ENCODE data around the gene COL19A1. TPM values are rescaled to one million over a fixed set of nuclear protein-coding genes. Genes with fewer than 3 reads are reported as not detected.

COL19A1 gene
- polyA plus RNA-seq, 1 of the 3 experiments (the other 2 are of a cell fraction), result 0.15 TPM

DNA sequence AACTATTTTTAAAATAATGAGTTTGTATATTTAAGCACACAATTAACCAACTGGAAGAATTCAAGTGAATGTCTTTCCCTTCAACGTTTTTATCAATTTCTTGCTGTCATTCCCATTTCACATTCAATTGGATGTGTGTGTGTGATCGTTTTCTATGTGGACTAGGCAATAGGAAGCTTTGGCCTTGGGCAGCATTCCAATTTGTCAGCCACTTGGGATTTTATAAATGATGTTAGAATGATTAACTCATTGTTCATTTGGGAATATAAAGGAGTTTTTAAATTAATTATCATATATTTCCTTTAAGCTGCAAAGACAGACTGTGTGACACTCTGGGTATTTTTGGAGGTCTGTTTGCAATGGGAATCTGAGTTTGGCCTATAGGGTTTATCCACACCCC is 274.1 kb downstream of the COL19A1 start:
- Histone ChIP-seq H3K9ac (no peak overlapping the region), H2AFZ (ENCODE audit: low read depth) (no peak overlapping the region), H3K27ac (ENCODE audit: low read depth in 2 of 2, low read length in 1 of 2) (no peak overlapping the region), H3K4me2 (no peak overlapping the region), H3K4me3 (ENCODE audit: low read depth in 2 of 2, low read length in 1 of 2) (no peak overlapping the region), H3K4me1 (ENCODE audit: control insufficient read depth in 1 of 2, insufficient read depth in 2 of 2, low read depth in 1 of 2, low read length in 1 of 2) (no peaks in the 10 kb centered on the region), H3K79me2 (ENCODE audit: insufficient read depth) (no peaks in the 10 kb centered on the region), H4K20me1 (ENCODE audit: insufficient read depth) (no peaks in the 10 kb centered on the region), H3F3A (replicated peaks; ENCODE audit: insufficient read depth) (no peaks in the 10 kb centered on the region), H3K9me2 (no peaks in the 10 kb centered on the region), H3K27me3 (ENCODE audit: insufficient read depth) (no peaks in the 10 kb centered on the region), H3K9me3 (no peaks in the 10 kb centered on the region), H3K36me3 (replicated peaks in 1 of 2; ENCODE audit: control insufficient read depth in 1 of 2, insufficient read depth in 2 of 2, low read length in 1 of 2) (no peaks in the 10 kb centered on the region)
- ChIA-PET POLR2A (no interaction called here), CTCF (no interaction called here)
- 29% methylated on average over 2 of the region's 2 CpGs for WGBS (ENCODE audit: low lambda C conversion rate)
- TF ChIP-seq SMC3 (IDR thresholded peaks at IDR 0.05; ENCODE audit: low read depth, low read length), result no peak
- no peak for TF ChIP-seq FOXJ3 (CRISPR knock-in tag; IDR thresholded peaks at IDR 0.05)
- TF ChIP-seq, protein P1, sequence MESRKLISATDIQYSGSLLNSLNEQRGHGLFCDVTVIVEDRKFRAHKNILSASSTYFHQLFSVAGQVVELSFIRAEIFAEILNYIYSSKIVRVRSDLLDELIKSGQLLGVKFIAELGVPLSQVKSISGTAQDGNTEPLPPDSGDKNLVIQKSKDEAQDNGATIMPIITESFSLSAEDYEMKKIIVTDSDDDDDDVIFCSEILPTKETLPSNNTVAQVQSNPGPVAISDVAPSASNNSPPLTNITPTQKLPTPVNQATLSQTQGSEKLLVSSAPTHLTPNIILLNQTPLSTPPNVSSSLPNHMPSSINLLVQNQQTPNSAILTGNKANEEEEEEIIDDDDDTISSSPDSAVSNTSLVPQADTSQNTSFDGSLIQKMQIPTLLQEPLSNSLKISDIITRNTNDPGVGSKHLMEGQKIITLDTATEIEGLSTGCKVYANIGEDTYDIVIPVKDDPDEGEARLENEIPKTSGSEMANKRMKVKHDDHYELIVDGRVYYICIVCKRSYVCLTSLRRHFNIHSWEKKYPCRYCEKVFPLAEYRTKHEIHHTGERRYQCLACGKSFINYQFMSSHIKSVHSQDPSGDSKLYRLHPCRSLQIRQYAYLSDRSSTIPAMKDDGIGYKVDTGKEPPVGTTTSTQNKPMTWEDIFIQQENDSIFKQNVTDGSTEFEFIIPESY (IDR thresholded peaks at IDR 0.05; ENCODE audit: borderline replicate concordance, low read depth), result no peak
- TF ChIP-seq MXI1 (IDR thresholded peaks at IDR 0.05; ENCODE audit: low read depth, low read length), result no peak
- no peak for TF ChIP-seq RCOR1 (IDR thresholded peaks at IDR 0.05; ENCODE audit: low read length)
- no peak for TF ChIP-seq JUND (IDR thresholded peaks at IDR 0.05)
- no peak for TF ChIP-seq NFIC (IDR thresholded peaks at IDR 0.05; ENCODE audit: borderline replicate concordance)
- TF ChIP-seq, protein P2, sequence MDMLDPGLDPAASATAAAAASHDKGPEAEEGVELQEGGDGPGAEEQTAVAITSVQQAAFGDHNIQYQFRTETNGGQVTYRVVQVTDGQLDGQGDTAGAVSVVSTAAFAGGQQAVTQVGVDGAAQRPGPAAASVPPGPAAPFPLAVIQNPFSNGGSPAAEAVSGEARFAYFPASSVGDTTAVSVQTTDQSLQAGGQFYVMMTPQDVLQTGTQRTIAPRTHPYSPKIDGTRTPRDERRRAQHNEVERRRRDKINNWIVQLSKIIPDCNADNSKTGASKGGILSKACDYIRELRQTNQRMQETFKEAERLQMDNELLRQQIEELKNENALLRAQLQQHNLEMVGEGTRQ (IDR thresholded peaks at IDR 0.05; ENCODE audit: borderline replicate concordance, low read depth, low read length), result no peak
- no peak for TF ChIP-seq CHD2 (IDR thresholded peaks at IDR 0.05; ENCODE audit: low read length, partially characterized antibody)
- TF ChIP-seq GATA2 (CRISPR knock-in tag; IDR thresholded peaks at IDR 0.05), result no peak
- TF ChIP-seq TEAD4 (IDR thresholded peaks at IDR 0.05; ENCODE audit: borderline replicate concordance, insufficient read depth), result no peak
- TF ChIP-seq, protein P3, sequence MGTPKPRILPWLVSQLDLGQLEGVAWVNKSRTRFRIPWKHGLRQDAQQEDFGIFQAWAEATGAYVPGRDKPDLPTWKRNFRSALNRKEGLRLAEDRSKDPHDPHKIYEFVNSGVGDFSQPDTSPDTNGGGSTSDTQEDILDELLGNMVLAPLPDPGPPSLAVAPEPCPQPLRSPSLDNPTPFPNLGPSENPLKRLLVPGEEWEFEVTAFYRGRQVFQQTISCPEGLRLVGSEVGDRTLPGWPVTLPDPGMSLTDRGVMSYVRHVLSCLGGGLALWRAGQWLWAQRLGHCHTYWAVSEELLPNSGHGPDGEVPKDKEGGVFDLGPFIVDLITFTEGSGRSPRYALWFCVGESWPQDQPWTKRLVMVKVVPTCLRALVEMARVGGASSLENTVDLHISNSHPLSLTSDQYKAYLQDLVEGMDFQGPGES (IDR thresholded peaks at IDR 0.05; ENCODE audit: low read depth, low read length), result no peak
- no peak for TF ChIP-seq RFX5 (IDR thresholded peaks at IDR 0.05; ENCODE audit: low read length)
- TF ChIP-seq, protein P4, sequence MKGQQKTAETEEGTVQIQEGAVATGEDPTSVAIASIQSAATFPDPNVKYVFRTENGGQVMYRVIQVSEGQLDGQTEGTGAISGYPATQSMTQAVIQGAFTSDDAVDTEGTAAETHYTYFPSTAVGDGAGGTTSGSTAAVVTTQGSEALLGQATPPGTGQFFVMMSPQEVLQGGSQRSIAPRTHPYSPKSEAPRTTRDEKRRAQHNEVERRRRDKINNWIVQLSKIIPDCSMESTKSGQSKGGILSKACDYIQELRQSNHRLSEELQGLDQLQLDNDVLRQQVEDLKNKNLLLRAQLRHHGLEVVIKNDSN (IDR thresholded peaks at IDR 0.05; ENCODE audit: borderline replicate concordance, low read depth), result no peak
- no peak for TF ChIP-seq MEF2A (IDR thresholded peaks at IDR 0.05; ENCODE audit: borderline replicate concordance, low read depth)
- TF ChIP-seq FOXM1 (IDR thresholded peaks at IDR 0.05; ENCODE audit: low read depth), result no peak
- no peak for TF ChIP-seq RXRA (IDR thresholded peaks at IDR 0.05; ENCODE audit: borderline replicate concordance, low read depth)
- TF ChIP-seq, protein P5, sequence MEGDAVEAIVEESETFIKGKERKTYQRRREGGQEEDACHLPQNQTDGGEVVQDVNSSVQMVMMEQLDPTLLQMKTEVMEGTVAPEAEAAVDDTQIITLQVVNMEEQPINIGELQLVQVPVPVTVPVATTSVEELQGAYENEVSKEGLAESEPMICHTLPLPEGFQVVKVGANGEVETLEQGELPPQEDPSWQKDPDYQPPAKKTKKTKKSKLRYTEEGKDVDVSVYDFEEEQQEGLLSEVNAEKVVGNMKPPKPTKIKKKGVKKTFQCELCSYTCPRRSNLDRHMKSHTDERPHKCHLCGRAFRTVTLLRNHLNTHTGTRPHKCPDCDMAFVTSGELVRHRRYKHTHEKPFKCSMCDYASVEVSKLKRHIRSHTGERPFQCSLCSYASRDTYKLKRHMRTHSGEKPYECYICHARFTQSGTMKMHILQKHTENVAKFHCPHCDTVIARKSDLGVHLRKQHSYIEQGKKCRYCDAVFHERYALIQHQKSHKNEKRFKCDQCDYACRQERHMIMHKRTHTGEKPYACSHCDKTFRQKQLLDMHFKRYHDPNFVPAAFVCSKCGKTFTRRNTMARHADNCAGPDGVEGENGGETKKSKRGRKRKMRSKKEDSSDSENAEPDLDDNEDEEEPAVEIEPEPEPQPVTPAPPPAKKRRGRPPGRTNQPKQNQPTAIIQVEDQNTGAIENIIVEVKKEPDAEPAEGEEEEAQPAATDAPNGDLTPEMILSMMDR (IDR thresholded peaks at IDR 0.05), result no peak
- no peak for TF ChIP-seq EP300 (IDR thresholded peaks at IDR 0.05; ENCODE audit: borderline replicate concordance in 1 of 2, low read depth in 1 of 2, low read length in 1 of 2)
- DNase-seq, result no peak

Data from SK-N-SH (cell line).